ENCODE data around the gene WNT2.

DNA sequence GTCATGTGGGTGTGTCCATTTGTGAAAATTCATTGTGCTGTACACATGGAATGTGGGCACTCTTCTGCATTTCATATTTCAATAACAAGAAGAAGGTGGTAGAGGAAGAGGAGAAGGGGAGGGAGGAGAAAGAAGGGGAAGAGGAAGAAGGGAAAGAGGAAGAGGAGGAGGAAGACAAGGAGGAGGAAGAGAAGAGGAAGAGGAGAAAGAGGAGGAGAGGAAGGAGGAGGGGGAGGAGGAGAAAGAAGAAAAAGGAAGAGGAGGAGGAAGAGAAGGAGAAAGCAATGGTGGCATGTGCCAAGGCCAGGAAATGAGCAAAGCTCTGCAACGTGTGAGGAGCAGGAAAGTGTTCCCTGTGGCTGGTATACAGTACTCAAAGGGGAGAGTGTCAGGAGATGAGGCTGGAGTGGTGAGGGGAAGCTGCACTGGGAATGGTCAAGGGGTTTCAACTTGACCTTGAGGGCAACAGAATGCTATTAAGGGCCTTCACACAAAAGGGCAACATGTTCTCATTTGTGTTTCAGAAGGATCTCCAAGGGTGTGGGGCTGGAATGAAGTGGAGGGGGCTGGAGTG, 40.5 kb downstream of the WNT2 start:
- TF ChIP-seq CTCF (IDR thresholded peaks at IDR 0.05): no peak
- TF ChIP-seq POLR2A (IDR thresholded peaks at IDR 0.05; ENCODE audit: low read depth): no peak
- no peak for TF ChIP-seq POLR2AphosphoS5 (IDR thresholded peaks at IDR 0.05)
- TF ChIP-seq EP300 (IDR thresholded peaks at IDR 0.05): no peak
